Measurements from ENCODE around the gene PIAS4. TPM values are rescaled to one million over a fixed set of nuclear protein-coding genes. Genes with fewer than 3 reads are reported as not detected.

Gene PIAS4
- 10 to 100 TPM; 10.6 to 21.6 (median 11.2) TPM for total RNA-seq

GRCh38 chr19:4007021-4007835, at the start of gene PIAS4:
Gene PIAS4, plus strand, starts transcription at chr19:4007736. Its CDS starts 25 bp downstream, at chr19:4007761.
- peak; percentile 86 for DNase-seq (ENCODE audit: low spot score)
- TF ChIP-seq CTCF (IDR thresholded peaks at IDR 0.05) = no peak

GRCh38 chr19:3958836-3959765, 48.4 kb upstream of the PIAS4 start:
- TF ChIP-seq CTCF (IDR thresholded peaks at IDR 0.05) = no peak
- DNase-seq (ENCODE audit: low spot score) = no peak
- ATAC-seq (ENCODE audit: low FRiP score) = no peak

More at GRCh38 chr19:4007021-4007835, at the start of gene PIAS4:
- ATAC-seq (ENCODE audit: low FRiP score) = peak; percentile 97

- ATAC-seq (ENCODE audit: low FRiP score) (no peak), DNase-seq (ENCODE audit: low spot score) (no peak)
- no peak for TF ChIP-seq CTCF (IDR thresholded peaks at IDR 0.05)
Measured at GRCh38 chr19:3959766-3960131, 47.8 kb upstream of the PIAS4 start.

- ATAC-seq (ENCODE audit: low FRiP score) = no peak
Measured at GRCh38 chr19:3961007-3961406, 46.5 kb upstream of the PIAS4 start.

GRCh38 chr19:3963458-3964255, 43.9 kb upstream of the PIAS4 start:
- DNase-seq (ENCODE audit: low spot score) (no peak), ATAC-seq (ENCODE audit: low FRiP score) (no peak)
- no peak for TF ChIP-seq CTCF (IDR thresholded peaks at IDR 0.05)

More at GRCh38 chr19:3961007-3961406, 46.5 kb upstream of the PIAS4 start:
- no peak for DNase-seq (ENCODE audit: low spot score)
- no peak for TF ChIP-seq CTCF (IDR thresholded peaks at IDR 0.05)
